ENCODE data around the gene EDN2.

The EDN2 gene

GRCh38 chr1:41439234-41439633 is 45.2 kb downstream of the EDN2 start:
- TF ChIP-seq, protein P1, sequence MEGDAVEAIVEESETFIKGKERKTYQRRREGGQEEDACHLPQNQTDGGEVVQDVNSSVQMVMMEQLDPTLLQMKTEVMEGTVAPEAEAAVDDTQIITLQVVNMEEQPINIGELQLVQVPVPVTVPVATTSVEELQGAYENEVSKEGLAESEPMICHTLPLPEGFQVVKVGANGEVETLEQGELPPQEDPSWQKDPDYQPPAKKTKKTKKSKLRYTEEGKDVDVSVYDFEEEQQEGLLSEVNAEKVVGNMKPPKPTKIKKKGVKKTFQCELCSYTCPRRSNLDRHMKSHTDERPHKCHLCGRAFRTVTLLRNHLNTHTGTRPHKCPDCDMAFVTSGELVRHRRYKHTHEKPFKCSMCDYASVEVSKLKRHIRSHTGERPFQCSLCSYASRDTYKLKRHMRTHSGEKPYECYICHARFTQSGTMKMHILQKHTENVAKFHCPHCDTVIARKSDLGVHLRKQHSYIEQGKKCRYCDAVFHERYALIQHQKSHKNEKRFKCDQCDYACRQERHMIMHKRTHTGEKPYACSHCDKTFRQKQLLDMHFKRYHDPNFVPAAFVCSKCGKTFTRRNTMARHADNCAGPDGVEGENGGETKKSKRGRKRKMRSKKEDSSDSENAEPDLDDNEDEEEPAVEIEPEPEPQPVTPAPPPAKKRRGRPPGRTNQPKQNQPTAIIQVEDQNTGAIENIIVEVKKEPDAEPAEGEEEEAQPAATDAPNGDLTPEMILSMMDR (conservative IDR thresholded peaks at IDR 0.05), result no peak
- no peak overlapping the region; the same call in 1 of the 2 replicates for H3K27ac ChIP-seq

GRCh38 chr1:41438711-41439110 is 45.8 kb downstream of the EDN2 start:
- H3K27ac ChIP-seq, result no peak overlapping the region

DNA sequence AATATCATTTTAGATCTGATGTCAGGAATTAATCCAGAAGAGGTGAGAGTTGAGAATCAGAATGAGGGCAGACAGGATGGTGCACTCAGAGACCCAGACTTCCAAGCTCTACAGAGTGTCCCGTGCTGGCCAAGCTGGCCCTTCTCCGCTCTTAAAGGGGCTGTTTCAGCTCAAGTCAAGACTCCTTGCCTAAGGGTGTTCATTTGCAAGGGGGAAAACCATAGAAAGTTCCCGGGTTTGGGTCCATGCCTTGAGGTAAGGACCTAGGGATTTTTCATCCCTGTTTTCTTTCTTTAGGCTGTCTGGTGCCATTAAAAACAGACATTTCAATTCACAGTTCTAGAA is 47.5 kb downstream of the EDN2 start:
- H3K27ac ChIP-seq, result no peak overlapping the region
- TF ChIP-seq, protein P1 (conservative IDR thresholded peaks at IDR 0.05), result no peak

More at GRCh38 chr1:41438711-41439110, 45.8 kb downstream of the EDN2 start:
- TF ChIP-seq, protein P1 (conservative IDR thresholded peaks at IDR 0.05), result no peak

DNA sequence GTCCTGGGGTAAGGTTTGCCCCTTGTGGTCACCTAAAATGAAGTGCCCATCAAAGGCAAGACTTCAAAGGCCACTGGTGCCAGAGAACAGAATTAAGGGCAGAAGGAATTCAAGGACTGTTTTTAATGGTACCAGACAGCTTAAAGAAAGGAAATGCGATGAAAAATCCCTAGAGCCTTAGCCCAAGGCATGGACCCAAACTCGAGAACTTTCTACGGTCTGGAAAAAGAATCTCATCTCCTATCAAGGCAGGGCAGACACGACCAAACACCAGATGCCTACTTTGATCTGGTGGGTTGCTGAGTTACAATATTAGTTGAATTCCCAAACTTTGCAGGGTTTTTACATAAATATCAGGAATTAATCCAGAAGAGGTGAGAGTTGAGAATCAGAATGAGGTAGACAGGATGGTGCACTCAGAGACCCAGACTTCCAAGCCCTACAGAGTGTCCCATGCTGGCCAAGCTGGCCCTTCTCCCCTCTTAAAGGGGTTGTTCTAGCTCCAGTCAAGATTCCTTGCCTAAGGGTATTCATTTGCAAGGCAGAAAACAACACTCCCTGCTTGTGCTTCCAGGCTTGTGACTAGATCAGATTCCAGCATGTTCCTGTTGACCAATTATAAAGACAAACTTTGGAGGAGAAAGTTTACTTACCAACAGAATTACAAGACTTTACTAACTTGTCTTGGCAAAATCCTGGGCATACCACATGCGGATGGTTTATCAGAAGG is 48.0 kb downstream of the EDN2 start:
- TF ChIP-seq, protein P1 (conservative IDR thresholded peaks at IDR 0.05), result no peak
- no peak overlapping the region for H3K27ac ChIP-seq

- TF ChIP-seq, protein P1 (conservative IDR thresholded peaks at IDR 0.05), result no peak
- H3K27ac ChIP-seq, result no peak overlapping the region
Observed at GRCh38 chr1:41435570-41436178, 48.8 kb downstream of the EDN2 start.

GRCh38 chr1:41434748-41435449 is 49.6 kb downstream of the EDN2 start:
- TF ChIP-seq, protein P1 (conservative IDR thresholded peaks at IDR 0.05), result no peak
- H3K27ac ChIP-seq, result no peak overlapping the region

GRCh38 chr1:41434306-41434705 is 50.2 kb downstream of the EDN2 start:
- TF ChIP-seq, protein P1 (conservative IDR thresholded peaks at IDR 0.05), result no peak
- H3K27ac ChIP-seq, result no peak overlapping the region

Measured in VCaP (cell line).